ENCODE results near the gene GRIN2C.

Gene GRIN2C

DNA sequence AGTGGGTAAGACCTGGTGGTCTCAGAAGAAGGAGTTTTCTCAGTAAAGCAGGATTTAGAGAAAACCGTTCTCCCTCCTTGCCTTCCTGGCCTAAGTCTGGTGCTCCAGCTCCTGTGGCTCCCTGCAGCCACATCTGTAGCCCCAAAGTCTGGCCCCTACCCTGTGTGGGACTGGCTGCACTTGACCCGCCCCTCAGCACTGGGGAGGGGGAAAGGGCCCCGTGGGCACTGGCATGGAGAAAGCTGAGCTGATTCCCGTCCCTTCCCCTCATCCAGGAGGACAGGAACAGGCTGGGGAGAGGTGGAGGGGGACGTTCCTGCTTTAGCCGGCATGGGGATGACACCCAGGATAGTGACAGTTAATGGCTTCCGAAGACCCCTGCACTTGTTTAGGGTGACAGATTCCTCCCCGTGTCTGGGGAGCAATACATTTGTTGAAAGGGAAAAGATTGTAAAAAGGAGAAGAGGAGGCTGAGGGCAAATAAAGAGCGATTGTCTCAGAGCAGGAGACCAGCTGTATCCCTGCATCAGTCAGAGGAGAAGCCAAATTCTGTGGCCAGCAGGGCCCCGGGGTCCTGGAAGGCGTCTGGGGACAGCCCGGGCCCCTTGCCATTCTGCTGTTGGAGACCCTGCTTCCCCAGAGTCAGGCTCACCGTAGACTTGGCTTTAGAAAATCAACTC lies 37.9 kb downstream of the GRIN2C start:
- DNase-seq (ENCODE audit: low read depth) = no peak

DNA sequence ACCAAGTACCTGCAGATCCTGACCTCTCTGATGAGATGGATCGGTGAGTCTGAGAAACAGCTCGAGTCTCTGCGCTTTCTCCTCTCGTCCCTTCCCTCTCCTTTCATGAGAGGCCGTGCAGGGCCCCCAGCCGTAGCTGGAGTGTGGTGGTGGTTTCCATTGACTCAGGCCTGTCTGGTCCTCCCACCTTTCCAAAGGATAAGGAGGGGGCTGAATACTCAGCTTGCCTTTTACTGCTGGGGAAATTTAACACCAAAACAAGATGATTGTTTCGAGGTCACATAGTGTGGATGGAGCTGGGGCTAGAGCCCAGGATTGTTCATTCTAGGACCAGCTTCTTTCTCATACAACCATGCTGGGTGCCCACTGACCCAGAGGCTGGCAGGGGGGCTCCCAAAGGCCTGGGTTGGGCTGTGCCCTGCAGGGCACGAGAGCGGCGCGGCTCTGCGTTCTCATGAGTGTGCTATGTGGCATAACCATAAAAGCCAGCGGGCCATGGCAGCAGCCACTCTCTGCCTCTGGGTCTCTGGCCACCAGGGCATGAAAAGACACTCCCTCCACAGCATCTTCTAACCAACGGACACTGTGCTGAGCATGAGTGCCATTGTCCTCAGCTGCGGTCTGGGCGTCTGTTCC lies 39.8 kb downstream of the GRIN2C start:
- DNase-seq (ENCODE audit: low read depth) = no peak

DNA sequence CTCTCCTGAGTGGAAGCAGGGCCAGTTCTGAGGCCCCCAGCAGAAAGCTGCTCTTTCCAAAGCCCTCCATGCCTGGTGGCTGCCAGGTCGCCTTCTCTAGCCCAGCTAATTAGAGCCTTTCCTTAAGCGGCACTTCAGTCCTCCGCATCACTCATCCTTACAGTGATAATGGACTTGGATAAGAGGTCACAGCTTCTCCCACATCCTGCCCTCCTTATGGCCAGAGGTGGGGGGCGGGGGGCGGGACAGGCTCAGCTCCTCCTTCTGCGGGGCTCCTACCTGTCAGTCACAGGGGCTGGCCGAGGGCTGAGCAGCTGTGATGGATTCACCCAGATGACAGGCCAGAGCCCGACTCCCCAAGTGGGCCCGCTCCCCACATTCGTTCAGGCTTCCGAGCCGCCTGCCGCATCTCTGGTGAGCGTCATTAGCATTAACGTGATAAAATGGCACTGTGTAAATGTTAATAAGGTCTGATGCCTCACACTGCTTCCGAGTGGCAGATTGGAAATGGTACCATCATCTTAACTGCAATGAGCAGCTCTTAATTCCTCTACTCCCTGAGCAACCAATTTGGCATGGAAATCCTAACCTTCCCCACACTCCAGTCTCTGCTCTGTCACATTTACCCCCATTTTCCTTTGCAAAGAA lies 41.3 kb downstream of the GRIN2C start:
- DNase-seq (ENCODE audit: low read depth) = no peak

DNA sequence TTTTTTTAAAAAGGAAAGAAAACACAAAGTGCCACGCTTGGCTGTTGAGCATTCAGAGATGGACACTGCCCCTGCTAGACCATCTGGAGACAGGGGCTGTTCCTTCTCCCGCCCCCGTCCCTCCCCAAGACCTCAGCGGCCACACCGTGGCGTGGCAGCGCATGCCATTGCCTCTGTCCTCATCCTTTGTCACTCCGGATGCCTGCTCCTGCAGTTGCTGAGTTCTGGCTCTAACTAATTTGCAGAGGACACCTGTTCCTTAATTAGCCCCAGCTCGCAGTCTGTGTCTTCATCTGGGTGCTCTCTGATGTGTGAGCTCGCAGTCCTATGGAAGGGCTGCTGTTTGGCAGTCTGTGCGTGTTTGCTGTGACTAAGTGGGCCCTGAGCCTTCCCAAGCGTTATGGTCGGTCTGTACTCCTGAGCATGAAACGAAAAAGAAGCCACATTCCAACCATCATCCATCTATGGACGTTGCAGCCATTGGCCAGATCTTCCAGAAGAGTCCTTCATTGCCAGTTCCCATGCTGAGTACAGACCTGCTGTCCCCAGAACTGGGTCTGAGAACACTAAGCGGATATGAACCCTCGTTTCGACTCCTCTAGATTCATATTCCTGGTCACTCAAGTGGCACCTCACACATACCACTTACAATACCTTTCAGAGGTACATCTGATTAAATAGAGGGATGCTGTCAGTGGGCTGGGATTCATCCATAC lies 42.6 kb downstream of the GRIN2C start:
- DNase-seq (ENCODE audit: low read depth) = no peak

GRCh38 chr17:74815550-74816370 lies 43.9 kb downstream of the GRIN2C start:
- no peak for DNase-seq (ENCODE audit: low read depth)

GRCh38 chr17:74815067-74815466 lies 44.6 kb downstream of the GRIN2C start:
- no peak for DNase-seq (ENCODE audit: low read depth)

- no peak for DNase-seq (ENCODE audit: low read depth)
Observed at GRCh38 chr17:74814453-74814852, 45.2 kb downstream of the GRIN2C start.

DNA sequence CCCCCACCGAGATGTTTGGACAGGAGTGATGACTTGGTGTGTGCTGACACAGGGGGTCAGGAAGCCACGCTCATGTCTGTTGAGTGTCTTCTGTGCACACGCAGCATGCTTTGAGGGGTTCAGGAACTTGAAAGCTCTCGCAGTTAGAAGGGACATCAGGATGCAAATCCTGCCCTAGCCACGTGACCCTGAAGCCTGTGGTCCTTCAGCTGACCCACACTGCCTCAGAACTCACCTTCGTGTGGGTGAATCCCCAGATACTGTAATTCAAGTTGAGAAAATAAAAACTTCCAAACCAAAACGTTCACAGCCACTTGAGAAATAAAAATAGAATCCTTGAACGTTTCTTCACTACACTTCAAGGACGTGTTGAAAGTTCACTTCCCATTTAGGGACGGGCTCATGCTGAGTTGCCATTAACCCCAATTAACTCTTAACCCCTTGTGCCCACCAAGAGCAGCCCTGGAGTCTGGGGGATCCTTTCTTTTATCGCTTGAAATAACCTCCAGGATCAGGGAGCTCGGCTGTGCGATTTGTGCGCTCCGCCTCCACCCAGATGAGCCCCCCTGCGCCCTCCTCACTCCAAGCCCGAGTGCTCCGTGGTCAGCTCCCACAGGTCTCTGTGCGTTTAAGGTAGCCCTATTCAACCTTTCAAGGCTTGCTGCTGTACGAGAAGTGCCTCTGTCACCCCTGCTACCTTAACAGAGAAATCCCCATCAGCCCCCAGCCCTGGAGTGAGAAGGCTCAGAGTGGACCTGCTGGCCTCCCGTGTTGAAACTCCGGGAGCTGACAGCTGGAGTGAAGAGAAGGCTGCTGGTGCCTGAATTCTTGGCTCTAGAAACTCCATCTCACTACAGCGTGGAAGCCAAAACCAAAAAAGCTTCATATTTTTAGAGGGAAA lies 47.3 kb downstream of the GRIN2C start:
- no peak for DNase-seq (ENCODE audit: low read depth)

DNA sequence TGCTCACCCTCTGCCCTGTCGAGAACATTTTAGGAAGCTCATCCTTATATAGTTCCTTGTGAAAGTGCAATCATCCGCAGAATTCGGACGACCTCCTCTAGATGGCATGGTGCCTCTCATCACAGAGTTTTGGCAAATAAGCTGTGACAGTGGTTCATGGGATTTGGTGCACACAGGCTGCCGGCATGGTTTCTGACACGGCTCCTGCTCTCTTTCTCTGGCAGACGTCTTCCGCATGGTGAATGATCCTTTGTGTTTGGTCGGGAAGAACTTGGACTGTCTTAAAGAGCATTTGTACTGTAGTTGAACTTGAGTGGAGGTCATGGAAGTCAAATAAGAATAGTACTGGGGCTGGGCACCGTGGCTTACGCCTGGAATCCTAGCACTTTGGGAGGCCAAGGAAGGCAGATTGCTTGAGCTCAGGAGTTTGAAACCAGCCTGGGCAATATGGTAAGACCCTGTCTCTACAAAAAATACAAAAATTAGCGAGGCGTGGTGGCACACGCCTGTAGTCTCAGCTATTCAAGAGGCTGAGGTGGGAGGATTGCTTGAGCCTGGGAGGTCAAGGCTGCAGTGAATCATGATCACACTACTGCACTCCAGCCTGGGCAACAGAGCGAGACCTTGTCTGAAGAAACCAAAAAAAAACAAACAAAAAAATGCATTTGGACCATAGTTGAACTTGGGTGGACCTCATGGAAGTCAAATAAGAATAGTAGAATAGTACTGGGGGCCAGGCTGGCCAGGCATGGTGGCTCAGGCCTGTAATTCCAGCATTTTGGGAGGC lies 48.8 kb downstream of the GRIN2C start:
- DNase-seq (ENCODE audit: low read depth) = no peak

GRCh38 chr17:74808714-74809430 lies 50.8 kb downstream of the GRIN2C start:
- no peak for DNase-seq (ENCODE audit: low read depth)

DNA sequence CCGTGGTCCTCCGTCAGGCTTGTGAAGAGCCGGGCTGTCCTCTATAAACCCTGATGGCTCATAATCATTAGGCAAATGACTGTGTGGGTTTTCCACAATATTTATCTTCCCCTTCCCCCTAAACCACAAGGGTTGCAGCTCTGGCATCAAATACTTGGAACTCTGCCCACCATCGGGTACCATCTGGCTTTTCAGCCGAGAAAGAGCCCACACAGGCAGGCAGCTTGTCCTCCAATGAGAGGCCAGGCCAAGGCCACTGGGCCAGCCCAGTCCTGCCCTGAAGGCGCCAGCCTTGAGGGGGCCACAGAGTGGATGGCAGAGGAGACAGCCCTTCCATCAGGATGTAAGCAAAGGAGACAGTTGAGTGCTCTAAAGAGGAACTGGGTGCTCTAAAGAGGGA lies 51.8 kb downstream of the GRIN2C start:
- no peak for DNase-seq (ENCODE audit: low read depth)

DNA sequence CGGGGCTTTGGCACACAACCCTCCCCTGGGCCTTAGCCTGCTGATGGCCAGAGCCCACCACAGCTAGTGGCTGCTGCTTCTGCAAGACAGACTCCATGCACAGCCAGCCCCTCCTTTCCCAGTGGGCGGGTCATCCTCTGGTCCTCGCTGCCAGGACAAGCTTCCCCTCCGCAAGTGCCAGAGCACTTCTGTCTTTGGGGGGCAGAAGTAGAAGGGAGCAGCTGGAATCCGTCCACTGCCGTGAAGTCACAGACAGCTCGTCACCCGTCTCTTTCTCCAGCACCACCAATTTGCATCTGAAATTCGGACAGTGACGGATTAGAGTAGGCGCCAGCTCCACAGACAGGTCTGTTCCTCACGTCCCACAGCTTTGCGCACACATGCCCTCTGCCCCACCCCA lies 52.2 kb downstream of the GRIN2C start:
- no peak for DNase-seq (ENCODE audit: low read depth)

GRCh38 chr17:74806334-74806733 lies 53.4 kb downstream of the GRIN2C start:
- no peak for DNase-seq (ENCODE audit: low read depth)

DNA sequence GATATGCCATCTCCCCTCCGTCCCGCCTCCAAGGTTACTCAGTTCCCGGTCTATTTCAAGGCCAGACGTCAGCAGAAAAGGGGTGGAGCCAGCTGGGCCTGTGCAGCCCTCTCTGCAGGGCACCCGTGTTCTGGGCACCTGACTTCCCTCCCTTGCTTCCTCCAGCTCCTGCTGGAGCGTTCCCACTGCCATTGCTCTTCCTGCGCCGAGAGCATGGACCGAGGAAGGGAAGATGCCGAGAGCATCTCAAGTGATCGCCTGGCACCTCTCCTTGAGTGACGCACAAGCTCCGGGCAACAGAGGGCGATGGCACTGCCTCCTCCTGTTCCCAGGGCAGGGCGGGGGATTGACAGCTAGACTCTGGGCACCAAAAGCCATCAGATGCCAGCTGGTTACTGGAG lies 54.1 kb downstream of the GRIN2C start:
- DNase-seq (ENCODE audit: low read depth) = no peak

DNA sequence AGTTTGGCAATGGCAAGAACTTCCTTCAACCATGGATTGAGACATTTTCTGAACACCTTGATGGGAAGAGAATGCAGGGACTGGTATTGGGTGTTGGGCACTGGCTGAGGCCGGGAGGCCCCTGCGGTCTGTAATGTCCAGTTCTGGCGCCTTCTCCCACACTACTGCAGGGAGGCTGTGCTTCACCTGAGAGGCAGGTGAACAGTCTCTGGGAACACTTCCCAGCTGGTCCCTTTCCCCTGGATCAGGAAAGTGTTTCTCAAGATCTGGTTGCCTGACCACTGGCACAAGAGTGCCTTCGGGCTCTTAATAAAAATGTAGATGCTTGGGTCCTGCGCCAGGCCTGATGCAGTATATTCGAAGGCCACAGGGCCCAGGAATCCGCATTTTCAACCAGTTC lies 55.0 kb downstream of the GRIN2C start:
- no peak for DNase-seq (ENCODE audit: low read depth)

- no peak for DNase-seq (ENCODE audit: low read depth)
Observed at GRCh38 chr17:74803971-74804370, 55.7 kb downstream of the GRIN2C start.

DNA sequence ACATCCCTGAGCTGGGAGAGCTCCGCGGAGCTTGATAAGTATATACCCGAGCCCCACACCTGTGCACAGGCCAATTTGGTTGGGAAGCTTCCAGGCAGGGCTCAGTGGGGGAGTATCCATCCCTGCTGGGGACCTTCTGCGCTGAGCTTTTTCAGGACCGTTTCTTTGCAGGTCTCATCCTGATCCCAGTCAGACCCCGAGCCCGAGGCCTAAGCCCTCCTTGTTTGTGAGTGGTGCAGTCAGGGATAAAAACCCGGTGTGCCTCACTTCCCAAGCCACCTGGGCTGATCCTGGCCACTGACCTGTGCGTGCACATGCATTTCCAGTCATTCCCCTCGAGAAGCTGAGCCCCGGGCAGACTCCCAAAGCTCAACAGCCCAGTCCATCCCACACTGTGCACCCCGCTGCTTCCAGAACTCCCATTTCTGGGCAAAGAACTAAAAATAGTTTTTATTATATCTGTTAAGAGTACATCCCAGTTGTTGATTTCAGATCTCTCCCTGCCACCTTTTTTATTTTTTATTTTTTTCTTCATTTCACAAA lies 56.2 kb downstream of the GRIN2C start:
- DNase-seq (ENCODE audit: low read depth) = no peak

DNA sequence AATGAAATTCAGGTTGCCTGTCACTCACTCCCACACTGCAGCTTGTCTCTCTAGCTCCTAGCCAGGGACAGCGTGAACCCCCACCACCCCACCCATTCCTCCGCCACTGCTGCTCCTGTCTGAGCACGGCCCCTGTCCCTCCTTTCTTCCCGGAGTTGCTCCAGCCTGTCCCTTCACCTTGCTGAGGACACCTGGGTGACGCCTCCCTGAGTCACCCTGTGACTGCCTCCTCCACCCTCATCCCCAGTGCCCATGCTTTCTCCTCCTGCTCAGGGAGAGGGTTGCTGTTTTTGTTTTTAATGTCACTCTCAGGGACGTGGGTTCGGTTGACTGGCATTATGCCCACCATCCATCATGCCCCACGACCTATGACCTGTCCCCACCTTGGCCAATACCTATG lies 57.8 kb downstream of the GRIN2C start:
- no peak for DNase-seq (ENCODE audit: low read depth)

DNA sequence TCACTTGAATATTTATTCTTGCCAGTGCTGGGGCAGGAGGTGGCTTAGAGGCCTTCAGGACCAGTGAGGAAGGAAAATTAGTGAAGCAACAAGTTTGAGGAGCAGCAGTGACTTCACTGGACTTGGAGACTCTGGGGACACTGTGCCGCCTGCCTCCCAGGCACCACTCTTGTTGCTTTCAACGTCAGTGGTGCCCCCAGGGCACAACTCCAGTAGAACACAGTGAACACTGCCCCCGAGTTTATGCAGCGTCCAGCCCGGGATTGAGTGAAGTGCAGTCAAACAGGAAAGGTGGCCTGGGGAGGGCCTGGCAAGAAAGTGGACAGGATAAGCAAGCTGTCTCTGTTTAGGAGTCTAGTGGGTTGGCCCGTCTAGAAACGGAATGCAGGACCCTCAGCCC lies 59.2 kb downstream of the GRIN2C start:
- no peak for DNase-seq (ENCODE audit: low read depth)
